Measurements from ENCODE around the gene UBE2L6.

UBE2L6 gene

GRCh38 chr11:57549983-57550382, 17.5 kb downstream of the UBE2L6 start:
- TF ChIP-seq REST (IDR thresholded peaks at IDR 0.05; ENCODE audit: insufficient read depth in 1 of 2, low read depth in 2 of 2, low read length in 2 of 2), result no peak
- no peak for TF ChIP-seq FOXP2 (optimal IDR thresholded peaks at IDR 0.05; ENCODE audit: borderline replicate concordance, extremely low read depth, extremely low read length, insufficient read depth)

GRCh38 chr11:57547854-57548377, 19.6 kb downstream of the UBE2L6 start:
- TF ChIP-seq REST (IDR thresholded peaks at IDR 0.05; ENCODE audit: insufficient read depth in 1 of 2, low read depth in 2 of 2, low read length in 2 of 2) (no peak), SIN3A (IDR thresholded peaks at IDR 0.05; ENCODE audit: borderline replicate concordance, insufficient read depth, low read length) (no peak), FOXP2 (optimal IDR thresholded peaks at IDR 0.05; ENCODE audit: borderline replicate concordance, extremely low read depth, extremely low read length, insufficient read depth) (no peak), TAF1 (IDR thresholded peaks at IDR 0.05; ENCODE audit: borderline replicate concordance, insufficient read depth, low read length) (no peak), POLR2AphosphoS5 (IDR thresholded peaks at IDR 0.05; ENCODE audit: low read depth, low read length) (no peak)

GRCh38 chr11:57546869-57547475, 20.5 kb downstream of the UBE2L6 start:
- TF ChIP-seq POLR2AphosphoS5 (IDR thresholded peaks at IDR 0.05; ENCODE audit: low read depth, low read length) (no peak), FOXP2 (optimal IDR thresholded peaks at IDR 0.05; ENCODE audit: borderline replicate concordance, extremely low read depth, extremely low read length, insufficient read depth) (no peak), SIN3A (IDR thresholded peaks at IDR 0.05; ENCODE audit: borderline replicate concordance, insufficient read depth, low read length) (no peak), REST (IDR thresholded peaks at IDR 0.05; ENCODE audit: insufficient read depth in 1 of 2, low read depth in 2 of 2, low read length in 2 of 2) (no peak), TAF1 (IDR thresholded peaks at IDR 0.05; ENCODE audit: borderline replicate concordance, insufficient read depth, low read length) (no peak)

GRCh38 chr11:57546451-57546850, 21.0 kb downstream of the UBE2L6 start:
- TF ChIP-seq POLR2AphosphoS5 (IDR thresholded peaks at IDR 0.05; ENCODE audit: low read depth, low read length) (no peak), REST (IDR thresholded peaks at IDR 0.05; ENCODE audit: insufficient read depth in 1 of 2, low read depth in 2 of 2, low read length in 2 of 2) (no peak), TAF1 (IDR thresholded peaks at IDR 0.05; ENCODE audit: borderline replicate concordance, insufficient read depth, low read length) (no peak), FOXP2 (optimal IDR thresholded peaks at IDR 0.05; ENCODE audit: borderline replicate concordance, extremely low read depth, extremely low read length, insufficient read depth) (no peak), SIN3A (IDR thresholded peaks at IDR 0.05; ENCODE audit: borderline replicate concordance, insufficient read depth, low read length) (no peak)

- TF ChIP-seq FOXP2 (optimal IDR thresholded peaks at IDR 0.05; ENCODE audit: borderline replicate concordance, extremely low read depth, extremely low read length, insufficient read depth), result no peak
- TF ChIP-seq REST (IDR thresholded peaks at IDR 0.05; ENCODE audit: insufficient read depth in 1 of 2, low read depth in 2 of 2, low read length in 2 of 2), result no peak
- no peak for TF ChIP-seq SIN3A (IDR thresholded peaks at IDR 0.05; ENCODE audit: borderline replicate concordance, insufficient read depth, low read length)
- TF ChIP-seq POLR2AphosphoS5 (IDR thresholded peaks at IDR 0.05; ENCODE audit: low read depth, low read length), result no peak
- TF ChIP-seq TAF1 (IDR thresholded peaks at IDR 0.05; ENCODE audit: borderline replicate concordance, insufficient read depth, low read length), result no peak
Measured at GRCh38 chr11:57545883-57546282, 21.6 kb downstream of the UBE2L6 start.
